ENCODE results near the gene WFS1.

WFS1 gene, protein sequence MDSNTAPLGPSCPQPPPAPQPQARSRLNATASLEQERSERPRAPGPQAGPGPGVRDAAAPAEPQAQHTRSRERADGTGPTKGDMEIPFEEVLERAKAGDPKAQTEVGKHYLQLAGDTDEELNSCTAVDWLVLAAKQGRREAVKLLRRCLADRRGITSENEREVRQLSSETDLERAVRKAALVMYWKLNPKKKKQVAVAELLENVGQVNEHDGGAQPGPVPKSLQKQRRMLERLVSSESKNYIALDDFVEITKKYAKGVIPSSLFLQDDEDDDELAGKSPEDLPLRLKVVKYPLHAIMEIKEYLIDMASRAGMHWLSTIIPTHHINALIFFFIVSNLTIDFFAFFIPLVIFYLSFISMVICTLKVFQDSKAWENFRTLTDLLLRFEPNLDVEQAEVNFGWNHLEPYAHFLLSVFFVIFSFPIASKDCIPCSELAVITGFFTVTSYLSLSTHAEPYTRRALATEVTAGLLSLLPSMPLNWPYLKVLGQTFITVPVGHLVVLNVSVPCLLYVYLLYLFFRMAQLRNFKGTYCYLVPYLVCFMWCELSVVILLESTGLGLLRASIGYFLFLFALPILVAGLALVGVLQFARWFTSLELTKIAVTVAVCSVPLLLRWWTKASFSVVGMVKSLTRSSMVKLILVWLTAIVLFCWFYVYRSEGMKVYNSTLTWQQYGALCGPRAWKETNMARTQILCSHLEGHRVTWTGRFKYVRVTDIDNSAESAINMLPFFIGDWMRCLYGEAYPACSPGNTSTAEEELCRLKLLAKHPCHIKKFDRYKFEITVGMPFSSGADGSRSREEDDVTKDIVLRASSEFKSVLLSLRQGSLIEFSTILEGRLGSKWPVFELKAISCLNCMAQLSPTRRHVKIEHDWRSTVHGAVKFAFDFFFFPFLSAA

DNA sequence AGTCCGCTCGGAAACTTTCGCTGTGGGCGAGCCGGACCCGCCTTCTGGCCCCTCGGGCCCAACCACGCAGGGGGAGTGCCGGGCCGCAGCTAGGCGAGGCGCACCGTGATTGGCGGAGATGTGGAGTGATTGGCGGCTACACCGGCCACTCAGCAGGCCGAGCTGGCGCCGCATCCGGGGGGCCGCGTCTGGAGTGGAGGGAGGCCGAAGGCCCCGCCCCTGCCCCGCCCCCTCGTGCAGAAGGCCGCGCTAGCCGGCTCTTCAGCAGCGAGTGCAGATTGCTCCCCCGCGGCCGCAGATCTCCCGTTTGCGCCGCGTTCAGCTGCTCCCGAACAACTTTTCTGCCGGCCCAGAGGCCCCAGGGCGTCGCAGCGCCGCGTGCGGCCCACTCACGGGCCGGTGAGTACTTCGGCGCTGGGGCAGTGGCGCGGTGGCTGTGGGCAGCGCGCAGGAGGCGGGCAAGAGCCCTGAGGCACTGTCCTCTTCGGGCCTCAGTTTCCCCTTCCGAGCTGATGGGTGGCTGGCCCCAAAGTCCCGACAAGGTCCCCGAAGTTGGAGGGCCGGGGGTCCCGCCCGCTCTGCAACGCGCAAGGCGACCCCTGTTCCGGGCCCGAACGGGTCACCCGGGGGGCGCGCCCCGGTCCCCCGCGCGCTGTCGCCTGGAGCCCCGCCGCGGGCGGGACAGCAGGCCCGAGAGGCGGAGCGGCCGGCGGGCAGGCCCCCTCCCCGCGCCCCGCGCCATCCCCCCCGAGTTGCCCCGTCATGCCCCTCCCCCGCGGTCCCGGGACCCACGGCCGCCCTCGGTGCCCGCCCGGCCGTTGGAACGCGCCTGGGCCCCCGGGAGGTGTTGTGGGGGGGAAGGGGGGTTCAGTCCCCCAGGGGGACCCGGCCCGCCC lies at the start of gene WFS1:
Gene WFS1, plus strand, starts transcription at position 235 of the 896 bp plus-strand sequence. CDS start 7,606 bp downstream, outside the sequence.
- DNase-seq, result peak; percentile 91 to 94 (median 92)

- no peak for DNase-seq
Observed at GRCh38 chr4:6221301-6221850, 48.3 kb upstream of the WFS1 start.

DNA sequence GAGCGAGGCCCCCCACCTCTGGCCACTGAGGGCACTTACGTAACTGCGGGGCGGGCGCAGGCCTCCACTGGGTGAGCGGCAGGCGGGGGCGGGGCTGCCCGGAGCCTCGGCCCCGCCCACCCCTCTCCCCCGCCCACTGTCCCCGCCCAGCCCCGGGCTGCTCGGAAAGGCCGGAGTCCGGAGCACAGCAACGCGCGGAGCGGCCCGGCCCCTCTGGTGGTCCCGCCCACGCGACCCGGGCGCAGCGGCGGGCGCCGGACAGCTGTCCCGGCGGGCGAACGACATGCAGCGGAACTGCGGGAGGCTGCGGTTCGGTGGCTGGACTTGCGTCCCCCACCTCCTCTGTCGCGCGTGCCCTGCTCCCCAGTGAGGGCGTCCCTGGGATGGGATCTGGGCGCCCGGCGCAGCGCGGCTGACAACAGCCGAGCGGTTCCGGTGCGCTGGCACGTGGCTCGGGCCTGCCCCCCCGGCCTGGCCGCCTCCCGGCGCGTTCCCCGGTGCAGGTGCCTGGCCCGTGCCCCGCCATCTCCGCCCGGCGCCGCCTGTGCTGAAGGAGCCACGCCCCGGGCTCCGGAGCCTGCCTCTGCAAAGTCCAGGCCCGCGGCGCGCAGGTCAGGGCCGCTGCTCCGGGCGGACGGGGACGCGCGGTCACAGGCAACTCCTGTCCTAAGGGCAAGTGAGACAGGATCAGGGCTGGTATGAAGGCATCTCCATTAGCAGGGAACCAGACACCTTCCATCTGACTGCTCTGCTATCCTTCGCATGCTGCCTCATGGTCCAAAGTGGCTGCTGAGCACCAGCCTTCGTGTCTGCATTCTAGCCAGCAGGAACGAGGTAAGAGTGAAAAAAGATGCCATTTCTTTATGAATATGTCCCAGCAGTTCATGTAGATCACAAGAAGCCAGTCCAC lies 47.5 kb upstream of the WFS1 start:
- DNase-seq, result no peak

DNA sequence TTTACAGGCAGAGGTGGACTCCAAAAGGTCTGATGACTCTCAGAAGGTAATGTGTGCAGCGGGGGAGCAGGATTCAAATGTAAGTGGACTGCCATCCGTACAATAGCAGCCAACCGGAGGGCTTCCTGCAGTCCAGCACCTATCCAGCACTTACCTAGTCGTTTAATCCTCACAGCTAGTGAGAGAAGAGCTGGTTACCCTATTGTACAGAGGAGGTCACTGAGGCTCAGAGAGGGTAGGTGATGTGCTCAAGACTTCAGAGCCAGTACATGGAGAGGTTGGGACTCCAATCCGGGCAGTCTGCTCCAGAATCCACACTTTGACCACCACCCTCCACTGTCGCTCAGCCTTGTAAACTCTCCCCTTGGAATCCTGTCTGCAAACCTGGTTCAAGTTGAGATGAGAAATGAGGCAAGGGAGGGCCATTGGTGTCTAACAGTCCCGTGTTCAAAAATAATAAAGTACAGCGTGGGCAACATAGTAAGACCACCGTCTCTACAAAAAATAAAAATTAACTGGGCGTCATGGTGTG lies 46.8 kb upstream of the WFS1 start:
- DNase-seq, result no peak

DNA sequence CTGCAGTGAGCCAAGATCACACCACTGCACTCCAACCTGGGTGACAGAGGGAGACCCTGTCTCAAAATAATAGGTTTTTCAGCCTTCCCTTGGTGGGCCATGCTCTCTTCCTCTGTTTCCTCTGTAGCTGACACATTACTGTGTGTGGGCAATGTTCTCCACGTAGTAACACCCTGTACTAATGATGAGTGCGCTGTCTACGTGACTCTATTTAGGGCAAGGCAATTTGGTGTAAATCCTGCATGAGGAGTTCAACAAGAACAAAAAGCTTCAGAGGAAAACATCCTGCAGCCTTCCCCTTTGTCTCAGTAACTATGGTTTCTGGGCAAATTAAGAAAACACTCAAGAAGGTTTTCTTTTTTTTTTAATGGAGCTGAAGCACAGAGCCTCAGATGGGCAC lies 44.9 kb upstream of the WFS1 start:
- DNase-seq, result no peak

DNA sequence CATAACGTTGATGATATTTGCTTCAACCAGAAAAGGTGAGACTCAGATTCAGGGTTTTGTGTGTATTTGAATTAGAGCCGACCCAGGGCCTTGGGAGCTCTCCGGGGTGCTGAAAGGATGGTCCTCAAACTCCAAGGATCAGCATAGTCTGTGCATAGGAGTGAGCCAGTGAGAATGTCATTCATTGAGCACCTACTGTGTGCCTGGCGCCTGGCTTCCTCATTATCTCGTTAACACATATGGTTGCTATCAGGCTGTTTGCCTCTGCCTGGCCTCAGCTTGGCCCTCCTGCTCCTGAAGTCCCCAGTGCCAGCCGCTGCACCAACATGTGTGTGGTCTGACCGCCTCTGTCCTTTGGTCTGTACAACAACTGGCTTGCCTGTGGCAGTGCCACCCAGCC lies 44.2 kb upstream of the WFS1 start:
- no peak for DNase-seq

DNA sequence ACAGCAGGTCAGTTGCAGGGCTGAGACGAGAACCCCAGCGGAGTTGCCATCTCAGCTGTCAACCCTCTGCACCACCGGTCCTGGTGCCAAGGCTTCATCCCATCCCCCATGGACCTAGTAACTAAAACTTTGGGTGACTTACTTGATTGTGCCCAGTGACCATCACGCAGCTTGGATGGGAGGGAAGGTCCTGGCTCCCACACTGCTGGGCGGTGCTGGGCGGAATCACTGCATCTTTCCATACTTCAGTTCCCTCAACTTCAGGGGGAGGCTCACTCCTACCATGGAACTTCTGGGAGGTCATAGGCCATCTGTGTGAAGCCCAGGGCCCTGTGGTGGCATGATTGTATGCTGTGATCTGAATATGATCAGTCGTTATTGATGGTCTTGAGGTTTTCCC lies 43.1 kb upstream of the WFS1 start:
- DNase-seq, result no peak

GRCh38 chr4:6227412-6228157 lies 42.1 kb upstream of the WFS1 start:
- DNase-seq, result no peak

- no peak for DNase-seq
Observed at GRCh38 chr4:6228158-6229067, 41.2 kb upstream of the WFS1 start.

DNA sequence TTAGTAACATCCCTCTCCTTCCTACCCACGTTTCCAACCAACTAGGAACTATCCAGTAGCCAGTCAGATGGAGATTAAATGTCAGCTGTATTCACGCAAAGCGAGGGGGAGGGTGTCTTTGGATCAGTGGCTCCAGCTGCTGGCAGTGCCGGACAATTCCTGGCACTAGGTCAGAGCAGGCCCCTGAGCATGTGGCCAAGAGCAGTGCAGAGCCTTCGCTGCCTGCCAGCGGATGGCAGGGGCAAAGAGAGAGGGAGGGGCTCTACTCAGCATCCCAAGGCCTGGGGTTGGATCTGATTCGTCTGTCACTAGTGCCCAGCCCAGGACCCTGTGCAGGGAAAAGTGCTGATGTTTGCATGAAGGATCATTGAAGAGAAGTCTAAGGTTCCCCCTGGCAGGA lies 40.6 kb upstream of the WFS1 start:
- no peak for DNase-seq

GRCh38 chr4:6229671-6230501 lies 39.8 kb upstream of the WFS1 start:
- no peak for DNase-seq

DNA sequence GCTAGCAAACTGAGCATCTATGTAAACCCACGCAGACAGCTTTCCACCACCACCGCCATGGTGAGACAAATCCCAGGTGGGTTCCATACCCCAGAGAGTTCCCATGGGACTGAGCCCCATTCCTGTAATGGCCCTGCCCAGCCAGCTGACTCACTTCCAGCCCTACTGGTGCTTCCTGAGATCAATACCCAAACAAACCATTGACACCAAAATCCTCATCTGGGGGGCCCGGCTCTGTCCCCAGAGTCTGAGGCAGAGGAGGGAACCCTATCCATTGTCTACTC lies 39.2 kb upstream of the WFS1 start:
- DNase-seq, result no peak

- no peak for DNase-seq
Observed at GRCh38 chr4:6230827-6231662, 38.6 kb upstream of the WFS1 start.

GRCh38 chr4:6231663-6232165 lies 37.9 kb upstream of the WFS1 start:
- no peak for DNase-seq

DNA sequence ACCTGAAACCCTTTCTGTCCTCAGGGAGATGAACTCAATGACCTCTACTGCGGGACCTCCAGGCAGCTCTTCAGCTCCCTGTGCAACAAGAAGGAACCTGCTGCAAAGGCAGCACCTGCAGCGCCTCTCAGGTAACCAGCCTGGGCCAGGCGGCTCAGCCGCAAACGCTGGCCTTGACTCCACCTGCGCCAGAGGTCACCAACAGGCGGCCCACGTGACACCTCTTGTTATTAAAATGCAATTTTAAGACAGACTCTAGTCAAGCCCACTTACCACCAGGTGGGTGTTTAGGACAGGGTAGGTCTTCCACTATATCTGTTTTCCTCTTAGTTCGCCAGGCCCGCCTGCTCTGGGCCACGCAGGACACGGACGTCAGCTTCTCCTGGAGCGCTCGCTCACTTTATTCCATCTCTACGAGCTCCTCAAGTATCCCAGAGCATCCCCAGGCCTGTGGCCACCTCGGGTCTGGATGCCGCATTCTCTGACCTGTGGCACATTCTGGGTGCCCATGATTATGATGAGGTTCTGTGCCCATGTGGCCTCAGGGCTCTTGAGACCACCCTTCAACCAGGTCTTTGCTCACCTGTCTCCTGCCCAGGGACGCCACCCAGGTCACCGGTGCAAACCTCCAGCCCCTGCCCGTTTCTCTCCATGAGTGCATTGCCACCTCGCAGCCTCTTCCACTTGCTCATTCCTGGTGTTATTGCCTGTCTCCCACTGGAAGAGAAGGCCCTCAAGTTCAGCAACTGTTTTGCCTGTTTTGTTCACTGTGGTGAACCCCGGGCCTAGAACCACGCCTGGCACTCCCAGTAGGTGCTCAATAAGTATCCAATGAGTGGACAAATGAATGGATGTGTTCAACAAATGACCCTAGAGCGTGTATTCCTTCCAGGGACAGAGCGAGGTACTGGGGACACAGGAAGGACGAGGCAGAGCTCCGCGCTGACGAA lies 36.5 kb upstream of the WFS1 start:
- no peak for DNase-seq

- DNase-seq, result no peak
Observed at GRCh38 chr4:6233929-6234328, 35.7 kb upstream of the WFS1 start.
